Epidermal melanocyte (primary cell): ENCODE measurements around the gene PLXNA4.

Source experiments
- DNase-seq: peaks from one replicate; pipeline ENCODE4 v3.0.0; 2011; ENCODE audit warnings: low spot score; ENCODE audit not compliant: insufficient read length

The PLXNA4 gene

DNA sequence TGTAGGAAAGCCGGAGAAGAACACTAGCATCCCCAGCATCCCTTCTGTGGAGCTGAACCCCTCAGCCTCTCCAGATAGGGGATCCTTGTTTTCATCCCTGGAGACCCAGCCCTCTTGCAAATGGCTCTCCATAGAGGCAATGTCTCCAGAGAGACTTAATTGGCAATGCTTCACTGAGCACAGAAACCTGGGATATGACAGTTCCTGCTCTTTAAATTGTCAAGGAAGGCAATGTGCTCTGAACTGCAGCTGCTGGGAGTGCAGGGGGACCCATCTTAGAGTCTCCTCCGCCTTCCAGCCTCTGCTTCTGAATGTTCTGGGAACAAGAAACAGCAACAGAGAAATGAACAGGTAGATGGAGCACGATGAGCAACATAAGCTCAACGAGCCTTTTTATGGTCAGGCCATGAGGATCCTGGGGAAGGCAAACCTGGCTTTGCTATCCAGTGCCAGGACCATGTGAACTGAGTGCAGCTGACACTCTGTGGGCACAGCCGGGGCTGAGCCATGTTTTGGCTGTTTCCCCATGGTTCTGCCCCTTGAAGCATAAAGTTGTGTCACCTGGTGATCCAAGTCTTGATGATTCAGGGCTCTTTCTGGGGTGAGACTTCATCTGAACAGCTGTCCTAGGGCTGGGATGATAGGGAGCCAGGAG is 481.0 kb downstream of the PLXNA4 start:
- DNase-seq, result no peak

DNA sequence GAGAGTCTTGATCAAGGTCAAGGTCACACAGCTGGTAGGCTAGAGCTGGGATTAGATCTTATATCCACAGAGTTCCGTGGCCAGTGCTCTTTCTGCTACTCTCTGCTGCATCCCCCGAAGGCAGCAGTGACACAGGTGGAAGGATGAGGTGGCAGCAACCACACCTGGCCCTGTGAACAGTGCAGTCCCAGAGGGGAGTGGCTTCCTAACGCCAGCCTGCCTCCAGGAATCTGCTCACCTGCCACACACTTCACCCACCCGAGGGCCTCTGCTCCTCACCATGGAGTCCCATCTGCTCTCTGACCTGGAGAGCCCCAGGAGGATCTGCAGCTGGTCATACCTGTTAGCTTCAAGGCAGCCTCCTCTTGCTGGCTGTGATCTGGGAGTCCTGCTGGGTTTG is 484.2 kb downstream of the PLXNA4 start:
- no peak for DNase-seq

DNA sequence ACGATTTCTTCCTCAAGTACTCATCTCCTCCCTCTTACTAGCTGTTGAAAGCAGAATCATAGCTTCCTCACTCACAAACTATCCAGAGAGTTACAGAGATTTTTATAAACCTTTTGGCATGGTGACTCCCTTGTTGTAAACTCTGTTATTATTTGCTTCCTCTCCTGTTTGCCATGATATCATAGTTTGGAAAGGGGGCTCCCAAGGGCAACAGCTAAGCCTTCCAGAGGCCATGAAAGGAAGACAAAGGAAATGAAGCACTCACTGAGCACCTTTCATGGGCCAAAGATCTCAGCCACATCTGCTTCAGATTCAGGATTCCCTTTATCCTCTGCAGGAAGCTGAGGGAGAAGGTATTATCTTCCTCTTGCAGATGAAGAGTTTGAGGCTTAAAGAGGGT is 484.6 kb downstream of the PLXNA4 start:
- DNase-seq, result no peak

DNA sequence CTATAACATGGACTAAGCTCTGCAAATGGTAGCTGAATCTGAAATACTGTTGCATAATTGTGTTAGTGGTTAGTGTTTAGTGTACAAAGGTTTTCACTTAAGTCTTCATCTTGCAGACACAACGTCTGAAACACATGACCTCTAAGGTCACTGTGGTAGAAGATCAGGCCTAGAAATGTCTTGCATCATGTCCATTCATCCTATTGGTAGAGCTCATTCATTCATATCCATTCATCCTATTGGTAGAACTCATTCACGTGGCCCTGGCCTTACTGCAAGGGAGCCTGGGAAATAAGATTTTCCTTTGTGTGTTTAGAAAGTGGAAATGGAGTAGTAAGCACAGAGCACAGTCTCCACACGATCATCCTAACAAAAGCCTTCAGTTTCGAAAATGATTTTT is 485.8 kb downstream of the PLXNA4 start:
- DNase-seq, result no peak

DNA sequence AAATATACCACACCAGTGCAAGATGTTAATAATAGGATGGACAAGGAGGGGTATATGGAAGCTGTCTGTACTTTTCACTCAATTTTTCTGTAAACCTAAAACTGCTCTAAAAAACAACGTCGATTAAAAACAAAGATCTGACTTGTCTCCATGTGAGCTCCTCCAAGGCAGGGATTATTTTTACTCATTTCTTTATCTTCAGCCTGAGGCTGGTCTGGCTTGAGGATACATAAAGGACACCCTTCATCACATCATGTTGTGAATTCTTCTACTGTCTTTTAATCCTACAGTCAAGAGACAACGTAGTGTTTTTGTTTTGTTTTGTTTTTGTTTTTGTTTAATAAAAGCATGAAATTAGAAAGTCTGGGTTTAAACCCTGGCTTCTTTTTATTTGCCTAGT is 486.9 kb downstream of the PLXNA4 start:
- no peak for DNase-seq

DNA sequence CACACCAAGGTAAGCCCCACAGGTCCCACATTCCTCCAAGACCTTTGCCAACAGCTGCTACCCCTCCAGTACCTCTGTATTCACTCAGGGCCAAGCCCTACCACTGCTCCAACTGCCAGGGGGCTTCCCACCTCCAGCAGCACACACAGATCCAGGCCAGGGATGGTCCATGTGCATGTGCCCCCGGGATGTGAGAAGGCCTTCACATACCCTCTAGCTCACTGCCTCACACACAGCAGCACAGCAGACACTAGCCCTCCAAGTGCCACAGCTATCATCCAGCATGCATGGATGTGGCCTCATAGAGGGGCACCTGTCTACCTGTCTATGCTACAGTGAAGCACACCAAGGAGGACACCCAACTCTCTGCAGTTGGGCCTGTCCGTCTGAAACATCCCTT is 488.8 kb downstream of the PLXNA4 start:
- no peak for DNase-seq

DNA sequence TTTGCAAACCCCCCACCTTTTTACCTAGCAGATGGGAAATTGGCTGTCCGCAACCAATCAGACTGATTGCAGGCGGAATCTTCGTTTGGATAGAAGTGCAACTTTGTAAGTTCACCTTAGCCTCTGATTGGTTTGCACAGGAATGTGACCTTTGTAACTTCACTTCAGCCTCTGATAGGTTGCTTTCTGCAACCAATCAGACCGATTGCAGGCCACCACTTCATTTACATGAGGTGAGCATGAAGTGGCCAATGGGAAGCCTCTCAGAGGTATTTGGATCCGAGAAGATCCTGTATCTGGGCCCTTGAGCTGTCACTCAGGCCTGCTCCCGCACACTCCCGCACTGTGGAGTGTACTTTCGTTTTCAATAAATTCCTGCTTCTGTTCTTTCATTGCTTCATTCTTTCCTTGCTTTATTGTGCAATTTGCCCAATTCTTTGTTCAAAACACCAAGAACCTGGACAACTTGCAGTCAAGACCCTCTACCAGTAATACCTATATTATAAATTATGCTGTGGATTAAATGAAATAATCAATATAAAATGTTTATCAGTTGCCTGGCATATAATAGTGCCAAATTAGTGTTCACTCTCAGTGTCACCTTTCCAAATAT is 491.4 kb downstream of the PLXNA4 start:
- DNase-seq, result no peak

DNA sequence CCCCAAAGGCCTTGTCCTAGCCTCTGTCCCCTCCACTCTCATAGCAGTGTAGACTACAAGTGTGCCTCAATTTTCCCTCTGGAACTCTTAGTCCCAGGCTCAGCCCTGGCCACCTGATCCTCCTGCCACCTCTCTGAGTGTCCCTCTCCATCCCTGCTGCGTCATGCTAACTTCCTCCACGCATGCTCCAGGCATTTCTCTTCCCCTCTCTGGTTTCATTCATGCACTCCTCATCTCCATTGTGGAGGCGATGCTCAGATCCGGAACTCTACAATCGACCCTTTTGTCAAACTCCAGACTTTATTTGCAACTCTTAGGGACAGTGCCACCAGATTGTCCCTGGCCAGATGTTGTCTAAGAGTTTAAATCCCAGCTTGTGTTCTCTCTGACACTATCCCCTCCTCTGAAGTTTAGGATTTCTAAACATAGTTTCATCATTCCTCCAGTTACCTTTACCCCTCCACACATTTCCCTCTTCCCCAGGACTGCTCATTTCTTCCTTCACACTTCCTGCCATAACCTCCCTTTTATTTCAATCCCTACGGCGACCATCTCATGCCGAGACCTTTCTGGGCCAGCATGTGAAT is 492.6 kb downstream of the PLXNA4 start:
- no peak for DNase-seq

DNA sequence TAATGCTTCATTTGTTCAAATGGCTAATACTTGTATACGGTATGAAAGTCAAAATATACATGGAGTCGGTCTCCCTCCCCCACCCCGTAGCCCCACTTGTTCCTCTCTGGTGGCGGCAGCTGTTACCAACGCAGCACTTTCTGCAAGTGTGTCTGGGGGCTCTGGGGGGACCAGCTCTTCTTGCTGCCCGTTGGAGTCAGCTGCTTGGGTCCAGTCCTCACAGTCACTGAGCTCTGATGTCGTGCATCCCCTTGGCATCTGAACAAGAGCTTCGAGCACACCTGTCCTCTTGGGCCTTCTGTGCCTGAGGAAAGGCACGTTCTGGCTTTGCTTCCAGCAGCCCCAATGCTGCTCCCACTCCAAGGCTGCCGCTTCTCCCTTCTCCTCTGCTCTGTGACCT is 493.1 kb downstream of the PLXNA4 start:
- DNase-seq, result no peak

DNA sequence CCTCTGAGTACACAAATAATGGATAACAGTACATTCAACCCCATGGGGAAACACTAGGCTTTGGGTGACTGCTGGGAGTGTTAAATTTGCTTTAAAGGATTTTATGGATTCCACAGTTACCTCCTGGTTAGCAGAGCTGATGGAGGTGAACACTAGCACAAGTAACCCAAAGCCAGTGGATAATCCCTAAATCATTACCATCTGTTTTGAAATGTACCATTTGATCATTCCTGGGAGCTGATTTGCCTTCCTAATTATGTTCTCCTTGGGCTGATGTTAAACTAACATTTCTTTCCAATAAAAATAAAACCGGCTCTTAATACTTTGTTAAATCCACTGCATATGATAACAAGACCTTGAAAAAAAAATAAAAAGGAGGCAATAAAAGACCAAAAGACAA is 493.9 kb downstream of the PLXNA4 start:
- DNase-seq, result no peak

DNA sequence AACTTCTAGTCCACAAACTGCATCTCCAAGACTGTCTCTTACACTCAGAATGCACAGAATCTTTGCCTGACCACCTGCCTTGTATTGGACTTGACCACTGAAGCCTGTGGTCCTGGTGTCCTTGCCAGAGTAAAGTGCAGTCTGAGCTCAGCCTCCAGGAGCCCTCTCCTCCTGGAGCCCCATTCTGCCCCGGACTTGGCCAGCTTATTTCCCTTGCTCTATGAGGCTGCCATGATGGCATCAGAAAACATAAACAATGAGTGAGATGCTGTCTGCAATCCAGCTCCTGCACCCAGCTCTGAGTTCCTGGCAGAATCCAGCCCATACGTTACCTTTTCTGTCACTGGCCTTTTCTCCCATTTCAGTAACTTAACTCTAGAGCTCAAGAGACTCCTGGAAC is 494.6 kb downstream of the PLXNA4 start:
- DNase-seq, result no peak

DNA sequence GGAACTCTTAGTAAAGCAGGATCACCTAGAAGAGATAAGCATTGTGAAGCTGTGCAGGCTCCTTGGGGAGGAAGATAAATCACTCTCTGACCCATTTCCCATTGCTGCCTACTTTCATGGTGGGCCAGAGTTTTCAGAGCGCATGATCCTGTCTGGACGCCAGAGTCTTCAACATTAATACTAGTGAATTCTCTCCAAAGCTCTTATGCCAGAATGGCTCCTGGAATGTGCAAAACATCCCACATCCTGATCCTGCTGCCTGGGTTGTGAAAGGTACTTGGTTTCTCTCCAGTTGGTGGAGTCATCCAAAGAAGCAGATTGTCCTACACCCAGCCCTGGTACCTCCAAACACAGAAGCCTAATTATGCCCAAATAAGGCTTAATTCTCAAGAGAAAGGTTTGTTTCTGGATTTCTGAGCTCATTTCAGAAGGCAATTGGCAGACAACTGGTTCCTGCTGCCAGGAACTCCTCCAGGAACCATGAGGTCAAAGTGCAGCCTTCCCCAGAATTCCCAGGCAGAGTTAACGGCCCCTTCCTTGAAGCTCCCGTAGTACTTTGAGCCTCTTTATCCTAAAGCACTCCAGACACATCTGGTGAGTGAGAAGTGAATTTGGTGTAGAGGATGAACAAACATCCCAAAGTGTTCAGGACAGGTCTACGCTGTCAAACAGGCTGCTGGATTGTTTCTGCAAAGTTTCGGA is 495.2 kb downstream of the PLXNA4 start:
- no peak for DNase-seq

DNA sequence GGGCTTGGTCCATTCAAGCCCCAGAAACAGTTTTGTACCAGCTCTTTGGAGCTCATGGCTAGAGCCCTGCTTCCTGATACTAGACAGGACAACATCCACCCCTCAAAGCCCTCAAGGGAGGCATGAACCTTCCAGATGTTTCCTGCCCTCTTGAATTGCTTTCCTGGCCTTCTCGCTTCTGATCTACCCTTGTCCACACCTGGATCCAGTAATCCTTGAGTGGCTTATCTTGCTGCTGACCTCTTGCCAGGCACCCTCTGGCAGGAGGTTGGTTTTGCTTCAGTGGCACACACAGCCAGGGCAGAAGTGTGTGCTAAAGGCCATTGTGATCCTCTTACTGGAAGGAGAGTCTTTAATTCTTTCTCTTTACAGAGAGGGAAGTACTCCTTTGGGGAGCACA is 495.8 kb downstream of the PLXNA4 start:
- no peak for DNase-seq

DNA sequence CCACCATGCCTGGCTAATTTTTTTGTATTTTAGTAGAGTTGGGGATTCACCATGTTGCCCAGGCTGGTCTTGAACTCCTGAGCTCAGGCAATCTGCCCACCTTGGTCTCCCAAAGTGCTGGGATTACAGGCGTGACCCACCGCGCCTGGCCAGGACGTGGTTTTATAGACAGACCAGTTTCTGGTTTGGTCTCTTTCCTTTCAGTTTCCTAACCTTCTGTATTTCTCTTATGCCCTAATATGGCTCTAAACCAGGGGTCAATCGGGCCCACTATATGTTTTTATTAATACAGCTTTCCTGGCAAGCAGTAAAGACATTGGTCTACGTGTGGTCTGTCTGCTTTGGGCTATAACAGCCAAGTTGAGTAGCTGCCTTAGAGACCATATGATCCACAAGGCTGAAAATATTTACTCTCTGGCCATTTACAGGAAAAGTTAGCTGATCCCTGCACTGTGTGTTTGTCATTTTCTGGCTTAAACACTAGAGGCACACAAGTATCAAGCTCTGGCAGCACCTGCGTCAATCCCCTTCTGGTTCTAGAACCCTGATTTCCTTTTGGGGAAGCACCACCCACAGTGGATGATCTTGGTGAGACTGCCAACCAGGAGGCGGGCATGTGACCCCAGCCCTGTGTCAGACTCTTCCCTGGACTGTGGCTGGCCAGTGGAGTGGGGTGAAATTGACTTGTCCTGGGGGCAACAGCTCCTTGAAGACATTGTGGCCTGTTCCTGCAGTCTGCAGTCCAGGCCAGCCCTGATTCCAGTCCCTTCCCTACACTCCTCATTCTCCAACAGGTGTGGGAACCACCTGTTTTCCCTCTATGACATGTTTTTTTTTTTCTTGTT is 497.2 kb downstream of the PLXNA4 start:
- no peak for DNase-seq

DNA sequence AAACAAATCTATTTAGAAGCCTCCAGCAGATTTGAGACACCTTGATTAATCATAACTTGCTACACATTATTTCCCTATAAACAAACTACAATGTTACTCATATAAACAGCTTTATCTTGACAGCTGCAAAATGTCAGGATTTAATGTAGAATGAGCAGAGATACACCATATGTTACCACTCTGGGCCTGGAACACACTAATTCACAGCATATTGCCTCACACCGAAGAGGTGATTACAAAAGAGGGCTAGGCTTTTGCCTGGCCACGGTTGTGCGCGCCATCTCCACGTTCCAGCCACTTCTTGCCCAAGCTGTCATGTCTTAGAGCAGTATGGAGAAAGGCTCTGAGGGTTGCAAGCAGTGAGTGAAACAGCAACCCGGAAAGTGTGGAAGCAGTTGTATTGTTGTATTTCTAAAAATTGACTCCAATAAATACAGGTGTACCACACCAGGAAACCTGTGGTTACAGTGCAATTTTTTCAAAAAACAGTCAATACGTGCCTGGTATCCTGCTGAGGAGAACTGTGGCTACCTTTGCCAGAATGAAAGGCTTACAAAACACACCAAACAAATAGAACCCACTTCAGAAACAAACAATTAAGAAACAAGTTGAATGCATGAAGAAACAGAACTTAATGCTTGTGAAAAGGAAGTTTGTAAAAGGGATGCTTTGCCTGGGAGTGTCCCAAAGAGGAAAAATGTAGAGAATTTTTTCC is 498.1 kb downstream of the PLXNA4 start:
- DNase-seq, result no peak

DNA sequence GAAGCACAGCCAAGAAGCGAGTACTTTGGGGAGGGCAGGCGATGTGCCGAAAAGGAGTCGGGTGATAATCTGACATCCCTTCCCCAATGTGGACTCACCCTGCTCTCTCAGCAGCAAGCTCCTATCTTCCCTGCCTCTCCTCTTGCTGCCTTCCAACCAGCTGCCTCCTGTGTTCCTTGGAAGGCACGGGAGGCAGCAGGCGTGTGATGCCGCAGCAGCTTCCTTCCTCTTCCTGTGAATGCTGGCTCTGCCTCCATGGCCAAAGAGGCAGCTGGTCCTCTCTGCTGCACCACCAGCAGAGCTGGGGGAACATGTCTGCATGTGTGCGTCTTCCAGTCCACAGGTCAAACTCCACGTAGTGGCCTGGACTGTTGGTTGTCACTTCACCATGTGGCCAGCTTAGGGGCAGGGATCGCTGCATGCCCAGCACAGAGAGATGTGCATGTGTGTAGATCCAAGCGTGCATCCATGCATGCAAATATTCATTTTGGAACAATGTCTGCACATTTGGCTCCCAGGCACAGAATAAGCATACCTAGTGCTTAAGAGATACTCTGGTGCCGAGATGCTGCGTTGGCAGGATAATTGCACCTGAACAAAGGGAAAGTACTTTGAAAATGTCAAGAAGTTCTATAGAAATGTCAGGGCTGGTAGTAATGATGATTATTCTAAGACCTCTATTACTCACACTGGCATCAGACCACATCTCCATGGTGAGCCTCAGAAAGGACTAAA is 499.8 kb downstream of the PLXNA4 start:
- no peak for DNase-seq

DNA sequence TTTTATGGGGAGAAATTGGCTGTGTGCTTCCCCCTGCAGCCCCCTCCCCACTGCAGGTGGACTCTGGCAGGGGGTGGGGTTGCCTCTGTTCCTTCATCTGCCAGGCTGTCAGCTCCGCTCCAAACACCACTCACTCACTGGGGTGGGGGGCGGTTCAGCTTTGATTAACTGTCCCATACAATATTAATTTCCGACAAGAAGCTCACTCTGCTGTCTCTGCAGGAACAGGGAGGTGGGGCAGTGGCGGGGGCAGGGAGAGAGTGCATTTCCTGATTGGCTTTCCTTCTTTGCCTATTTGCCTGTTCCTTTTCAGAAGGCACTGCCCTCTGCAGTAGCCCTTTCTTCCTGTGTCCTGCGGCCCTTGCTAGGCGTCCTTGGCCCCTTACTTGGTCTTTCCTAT is 500.8 kb downstream of the PLXNA4 start:
- DNase-seq, result no peak

DNA sequence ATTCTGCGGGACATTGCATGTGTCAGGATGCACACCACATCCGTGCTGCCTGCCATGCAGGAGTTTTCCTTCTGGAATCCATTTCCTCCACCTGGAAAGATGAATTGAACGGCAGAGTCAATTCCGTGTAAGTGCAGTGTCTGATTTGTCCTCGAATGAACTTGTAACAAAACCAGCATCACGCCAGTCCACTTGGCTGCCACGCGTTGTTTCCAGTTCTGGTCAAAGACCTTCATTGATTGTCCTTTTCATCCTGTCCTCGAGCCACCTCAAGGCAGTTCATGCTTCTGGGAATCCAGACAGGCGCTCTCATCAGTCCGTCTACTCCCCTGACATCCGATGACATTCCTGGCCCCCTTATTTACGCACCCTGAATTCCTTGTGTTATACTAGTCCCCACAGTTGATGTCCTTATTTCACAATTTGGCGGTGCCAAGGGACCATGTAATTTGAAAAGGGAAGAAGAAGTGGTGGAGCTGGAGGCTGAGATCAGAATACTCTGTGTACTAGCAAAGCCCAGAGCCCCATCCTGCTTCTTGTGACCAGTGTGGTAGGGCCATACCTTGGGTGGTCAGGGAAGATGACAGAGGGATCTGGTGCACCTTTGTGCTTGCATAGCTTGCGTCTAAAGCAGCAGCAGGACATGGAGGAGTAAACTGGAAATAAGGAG is 502.2 kb downstream of the PLXNA4 start:
- no peak for DNase-seq
